IMR-90 (cell line): ENCODE measurements around the gene C8A. TPM values are rescaled to one million over a fixed set of nuclear protein-coding genes. Genes with fewer than 3 reads are reported as not detected.

Experiments used
- ATAC-seq: fragments of 200-7000 bp; cut with Tn5 transposase; 2 replicates; pipeline ENCODE4 v1.9.1; 2020; ENCODE audit warnings: low read depth, mild to moderate bottlenecking, moderate library complexity
- BruUV-seq: library from RNA; stranded (reverse); fragments of 400-500 nt; replicated peaks from 2 replicates; lab custom pipeline; 2021; lab: Mats Ljungman, UMichigan
- CTCF ChIA-PET: fragments of 300-600 bp; formaldehyde crosslinking; extraction: SDS; loops from one replicate; lab custom pipeline; 2021; ENCODE audit warnings: antibody characterized with exemption; lab: Yijun Ruan, JAX
- POLR2A ChIA-PET: fragments of 300-600 bp; sonication (Branson Sonifier 250); formaldehyde crosslinking; loops from one replicate; lab custom pipeline; 2022; ENCODE audit warnings: antibody characterized with exemption; ENCODE audit not compliant: unreplicated experiment; lab: Charles Lee
- DNase-seq: peaks from one replicate; pipeline ENCODE4 v3.0.0; 2013
- H2AFZ ChIP-seq: replicated peaks from 2 replicates; pipeline ENCODE3; 2013; ENCODE audit warnings: low read length, mild to moderate bottlenecking; ENCODE audit not compliant: poor library complexity
- H2AK5ac ChIP-seq: 2 replicates; pipeline ENCODE4 v1.6.1; 2013; ENCODE audit warnings: low read depth, low read length, inconsistent platforms
- H2AK9ac ChIP-seq: replicated peaks from 2 replicates; pipeline ENCODE3; 2013; ENCODE audit warnings: mild to moderate bottlenecking, low read depth, low read length, moderate library complexity; ENCODE audit not compliant: poor library complexity
- H2BK120ac ChIP-seq: 2 replicates; pipeline ENCODE4 v1.6.1; 2013; ENCODE audit warnings: low read depth, low read length, inconsistent platforms
- H2BK15ac ChIP-seq: 3 replicates; pipeline ENCODE4 v1.6.1; 2013; ENCODE audit warnings: low read depth, low read length, inconsistent platforms
- H2BK20ac ChIP-seq: 2 replicates; pipeline ENCODE4 v1.6.1; 2013; ENCODE audit warnings: low read depth, mild to moderate bottlenecking, inconsistent platforms, low read length, moderate library complexity
- H2BK5ac ChIP-seq: 2 replicates; pipeline ENCODE4 v1.6.1; 2013; ENCODE audit warnings: mild to moderate bottlenecking, low read depth, low read length, inconsistent platforms; ENCODE audit not compliant: poor library complexity, severe bottlenecking
- H3K14ac ChIP-seq: replicated peaks from 2 replicates; pipeline ENCODE4 v1.6.1; 2013; ENCODE audit warnings: low read depth, low read length, inconsistent platforms
- H3K18ac ChIP-seq: 2 replicates; pipeline ENCODE4 v1.6.1; 2013; ENCODE audit warnings: low read depth, low read length, control low read depth
- H3K23ac ChIP-seq: 2 replicates; pipeline ENCODE4 v1.6.1; 2013; ENCODE audit warnings: low read depth, low read length, inconsistent platforms
- H3K27ac ChIP-seq: 2 replicates; pipeline ENCODE4 v1.5.1; 2013; ENCODE audit warnings: mild to moderate bottlenecking, control low read depth, low read length; ENCODE audit not compliant: insufficient read depth
- H3K27me3 ChIP-seq: 2 replicates; pipeline ENCODE4 v1.6.1; 2013; ENCODE audit warnings: low read length; ENCODE audit not compliant: control insufficient read depth, insufficient read depth
- H3K36me3 ChIP-seq: 2 replicates; pipeline ENCODE4 v1.6.1; 2013; ENCODE audit warnings: low read length, mixed read lengths; ENCODE audit not compliant: control insufficient read depth, insufficient read depth
- H3K4ac ChIP-seq: 2 replicates; pipeline ENCODE4 v1.6.1; 2013; ENCODE audit warnings: low read depth, low read length, inconsistent platforms
- H3K4me1 ChIP-seq: 2 replicates; pipeline ENCODE4 v1.6.1; 2013; ENCODE audit warnings: low read length, mixed read lengths; ENCODE audit not compliant: control insufficient read depth, insufficient read depth
- H3K4me2 ChIP-seq: 2 replicates; pipeline ENCODE4 v1.6.1; 2013; ENCODE audit warnings: low read depth, mild to moderate bottlenecking, control low read depth, low read length, moderate library complexity
- H3K4me3 ChIP-seq: 2 replicates; pipeline ENCODE4 v1.5.1; 2013; ENCODE audit warnings: low read depth, mild to moderate bottlenecking, control low read depth, low read length, moderate library complexity; ENCODE audit not compliant: insufficient read depth
- H3K56ac ChIP-seq: 2 replicates; pipeline ENCODE4 v1.6.1; 2013; ENCODE audit warnings: low read length, inconsistent platforms; ENCODE audit not compliant: insufficient read depth; ENCODE audit errors: extremely low read depth
- H3K79me1 ChIP-seq, 2 experiments: 2 replicates each; pipeline ENCODE4 v1.6.1; 2013; ENCODE audit warnings: low read length in 2 of 2, inconsistent platforms in 1 of 2, low read depth in 1 of 2
- H3K9ac ChIP-seq: 2 replicates; pipeline ENCODE4 v1.6.1; 2013; ENCODE audit warnings: low read depth, low read length, control low read depth
- H3K9me1 ChIP-seq: 2 replicates; pipeline ENCODE4 v1.6.1; 2013; ENCODE audit warnings: low read length, inconsistent platforms; ENCODE audit not compliant: insufficient read depth
- H3K9me3 ChIP-seq: 2 replicates; pipeline ENCODE4 v1.6.1; 2013; ENCODE audit warnings: low read length; ENCODE audit not compliant: control insufficient read depth, insufficient read depth
- H4K20me1 ChIP-seq: 2 replicates; pipeline ENCODE4 v1.6.1; 2013; ENCODE audit warnings: low read length, inconsistent platforms; ENCODE audit not compliant: insufficient read depth
- H4K5ac ChIP-seq: 2 replicates; pipeline ENCODE4 v1.6.1; 2013; ENCODE audit warnings: mild to moderate bottlenecking, low read depth, low read length, control low read depth
- H4K8ac ChIP-seq, 2 experiments: 2 replicates each; pipeline ENCODE4 v1.6.1; 2013; ENCODE audit warnings: low read depth in 2 of 2, low read length in 2 of 2, control low read depth in 1 of 2, inconsistent platforms in 1 of 2
- H4K91ac ChIP-seq: 2 replicates; pipeline ENCODE4 v1.6.1; 2013; ENCODE audit warnings: low read depth, low read length, inconsistent platforms; ENCODE audit not compliant: insufficient read depth
- CEBPB ChIP-seq: IDR thresholded peaks from 2 replicates; pipeline ENCODE4 v1.6.1; 2012; ENCODE audit warnings: low read depth, low read length, improper control_type of control experiment
- FOS ChIP-seq: fragments of 150-350 bp; IDR thresholded peaks from 2 replicates; pipeline ENCODE4 v1.6.1; 2016; ENCODE audit warnings: low read depth, low read length
- WGBS, 2 experiments: methylation state at CpG; one replicate each; pipeline versions ENCODE4 v1.1.5 to v1.1.7; 2013; ENCODE audit warnings: missing lambda C conversion rate in 2 of 2; ENCODE audit not compliant: insufficient read length in 1 of 2; ENCODE audit errors: extremely low coverage in 2 of 2; 5-methylcytosine and 5-hydroxymethylcytosine counted together
- dilution Hi-C: fragments of 300-500 bp; cut with HindIII; formaldehyde crosslinking; loops from one replicate; pipeline ENCODE4 v1.14.3; 2018; ENCODE audit warnings: low sequenced_read_pairs; ENCODE audit not compliant: unreplicated experiment
- in situ Hi-C: fragments of 300-500 bp; cut with MboI; formaldehyde crosslinking; loops from 3 replicates; pipeline ENCODE4 v1.14.3; 2019; ENCODE audit warnings: low sequenced_read_pairs, inconsistent platforms, mixed read lengths
- intact Hi-C: fragments of 100-400 bp; cut with micrococcal nuclease; formaldehyde crosslinking; loops from 2 replicates; pipeline ENCODE4 v1.10.0; 2022
- polyA plus RNA-seq, 3 experiments: library from polyadenylated mRNA; depleted of rRNA; stranded (reverse); fragments of >200 nt; gene quantifications; 2 replicates each; pipeline ENCODE4 v1.2.3, GENCODE V29; 2012; ENCODE audit warnings: low replicate concordance in 1 of 3
- total RNA-seq: library from RNA; depleted of rRNA; stranded (reverse); fragments of >200 nt; gene quantifications from 2 replicates; pipeline ENCODE4 v1.2.3, GENCODE V29; 2012
- TF ChIP-seq, protein P1 (sequence below): conservative IDR thresholded peaks from 2 replicates; pipeline ENCODE4 v1.5.1; 2012; ENCODE audit warnings: mild to moderate bottlenecking, low read depth, low read length, improper control_type of control experiment

Gene C8A
- total and polyA plus RNA-seq, 2 of the 4 experiments (the other 2 are of a cell fraction): not detected

- Histone ChIP-seq H3K36me3 (no peaks in the 10 kb centered on the region), H2AFZ (no peak overlapping the region), H2BK20ac (no peak overlapping the region), H3K14ac (no peak overlapping the region), H3K27ac (no peak overlapping the region), H4K20me1 (no peaks in the 10 kb centered on the region), H2BK15ac (no peak overlapping the region), H2BK5ac (no peak overlapping the region), H3K23ac (no peak overlapping the region), H3K4me2 (no peak overlapping the region), H4K5ac (no peak overlapping the region), H3K4me1 (no peaks in the 10 kb centered on the region; the same call in 1 of the 2 replicates), H3K27me3 (no peaks in the 10 kb centered on the region), H4K91ac (no peak overlapping the region), H4K8ac (no peak overlapping the region), H3K9ac (no peak overlapping the region), H3K79me1 (no peaks in the 10 kb centered on the region), H3K4me3 (no peak overlapping the region), H3K9me3 (no peaks in the 10 kb centered on the region), H3K9me1 (no peaks in the 10 kb centered on the region), H2BK120ac (no peak overlapping the region), H2AK5ac (no peak overlapping the region), H3K56ac (no peak overlapping the region), H3K4ac (no peak overlapping the region), H2AK9ac (no peak overlapping the region), H3K18ac (no peak overlapping the region)
- ChIA-PET POLR2A (no interaction called here), CTCF (no interaction called here)
- TF ChIP-seq CEBPB (no peak), FOS (no peak)
- TF ChIP-seq, protein P1, sequence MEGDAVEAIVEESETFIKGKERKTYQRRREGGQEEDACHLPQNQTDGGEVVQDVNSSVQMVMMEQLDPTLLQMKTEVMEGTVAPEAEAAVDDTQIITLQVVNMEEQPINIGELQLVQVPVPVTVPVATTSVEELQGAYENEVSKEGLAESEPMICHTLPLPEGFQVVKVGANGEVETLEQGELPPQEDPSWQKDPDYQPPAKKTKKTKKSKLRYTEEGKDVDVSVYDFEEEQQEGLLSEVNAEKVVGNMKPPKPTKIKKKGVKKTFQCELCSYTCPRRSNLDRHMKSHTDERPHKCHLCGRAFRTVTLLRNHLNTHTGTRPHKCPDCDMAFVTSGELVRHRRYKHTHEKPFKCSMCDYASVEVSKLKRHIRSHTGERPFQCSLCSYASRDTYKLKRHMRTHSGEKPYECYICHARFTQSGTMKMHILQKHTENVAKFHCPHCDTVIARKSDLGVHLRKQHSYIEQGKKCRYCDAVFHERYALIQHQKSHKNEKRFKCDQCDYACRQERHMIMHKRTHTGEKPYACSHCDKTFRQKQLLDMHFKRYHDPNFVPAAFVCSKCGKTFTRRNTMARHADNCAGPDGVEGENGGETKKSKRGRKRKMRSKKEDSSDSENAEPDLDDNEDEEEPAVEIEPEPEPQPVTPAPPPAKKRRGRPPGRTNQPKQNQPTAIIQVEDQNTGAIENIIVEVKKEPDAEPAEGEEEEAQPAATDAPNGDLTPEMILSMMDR: no peak
- WGBS, 2 experiments: 60% methylated on average over 1 of the region's 3 CpGs; no CpG with 5 or more reads in 1 of the 2 experiments
- intact Hi-C loops (no loop called here), dilution Hi-C loops (no loop called here), in situ Hi-C loops (no loop called here)
- BruUV-seq: no TSS peak
- DNase-seq: no peak
- ATAC-seq: no peak
Measured at GRCh38 chr1:56931686-56932085, 77.1 kb downstream of the C8A start.
